ENCODE results near the gene PXMP4. TPM values are rescaled to one million over a fixed set of nuclear protein-coding genes. Genes with fewer than 3 reads are reported as not detected.

Gene PXMP4
- total and polyA plus RNA-seq, 2 of the 4 experiments (the other 2 are of a cell fraction) = 3.6 to 7.1 TPM

DNA sequence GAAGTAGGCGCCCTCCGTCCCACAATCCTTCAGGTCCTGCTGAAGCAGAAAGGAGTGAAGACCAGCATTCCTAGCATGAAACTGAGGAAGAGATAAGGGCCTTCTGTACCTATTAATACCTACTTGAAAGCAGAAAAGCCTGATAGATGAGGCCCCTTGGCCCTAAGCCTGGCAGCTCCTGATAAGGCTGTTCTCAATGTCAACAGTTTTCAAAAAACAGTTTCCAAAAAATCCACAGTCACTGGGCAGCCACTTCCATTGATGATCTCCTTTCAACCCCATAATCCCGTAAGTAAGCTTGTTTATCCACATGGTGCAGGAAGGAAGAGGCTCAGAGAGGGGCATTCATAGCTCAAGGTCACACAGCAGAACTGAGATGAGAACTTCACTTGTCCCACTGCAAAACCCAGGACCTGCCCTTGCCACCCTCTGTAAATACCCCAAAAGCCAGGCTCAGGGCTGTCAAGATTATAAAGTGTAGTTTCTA lies 31.1 kb downstream of the PXMP4 start:
- Histone ChIP-seq H4K8ac (ENCODE audit: low read depth in 2 of 2, low read length in 2 of 2) (no peak overlapping the region), H3K4me1 (ENCODE audit: control insufficient read depth, insufficient read depth, low read length) (peaks cover 9% of the 10 kb centered on the region), H3K27me3 (ENCODE audit: control insufficient read depth, insufficient read depth, low read length) (no peaks in the 10 kb centered on the region), H3K9me3 (ENCODE audit: control insufficient read depth, insufficient read depth, low read length) (no peaks in the 10 kb centered on the region), H4K20me1 (ENCODE audit: insufficient read depth, low read length) (no peaks in the 10 kb centered on the region), H2BK5ac (ENCODE audit: low read depth, low read length, poor library complexity, severe bottlenecking) (no peak overlapping the region), H3K56ac (ENCODE audit: extremely low read depth, insufficient read depth, low read length) (no peak overlapping the region), H3K9ac (ENCODE audit: low read depth, low read length) (no peak overlapping the region), H2AFZ (replicated peaks; ENCODE audit: low read length, poor library complexity) (no peak overlapping the region), H3K23ac (ENCODE audit: low read depth, low read length) (no peak overlapping the region), H4K91ac (ENCODE audit: insufficient read depth, low read depth, low read length) (no peak overlapping the region), H2BK15ac (ENCODE audit: low read depth, low read length) (no peak overlapping the region), H3K36me3 (ENCODE audit: control insufficient read depth, insufficient read depth, low read length) (no peaks in the 10 kb centered on the region), H2AK9ac (replicated peaks; ENCODE audit: low read depth, low read length, poor library complexity) (no peak overlapping the region), H2BK20ac (ENCODE audit: low read depth, low read length) (no peak overlapping the region), H3K18ac (ENCODE audit: low read depth, low read length) (no peak overlapping the region), H4K5ac (ENCODE audit: low read depth, low read length) (no peak overlapping the region), H3K14ac (replicated peaks; ENCODE audit: low read depth, low read length) (no peak overlapping the region), H3K4me3 (ENCODE audit: insufficient read depth, low read depth, low read length) (no peak overlapping the region), H3K4ac (ENCODE audit: low read depth, low read length) (no peak overlapping the region), H3K4me2 (ENCODE audit: low read depth, low read length) (no peak overlapping the region), H2BK120ac (ENCODE audit: low read depth, low read length) (no peak overlapping the region), H3K27ac (ENCODE audit: insufficient read depth, low read length) (no peak overlapping the region), H2AK5ac (ENCODE audit: low read depth, low read length) (no peak overlapping the region), H3K9me1 (ENCODE audit: insufficient read depth, low read length) (0 out of 2 replicates have a peak, but pooled peaks cover 13% of the 10 kb centered on the region), H3K79me1 (ENCODE audit: low read depth in 1 of 2, low read length in 2 of 2) (peaks cover 4 to 16% of the 10 kb centered on the region in 2 experiments; a peak in 2 of 4 replicates)
- ATAC-seq (ENCODE audit: low read depth) (no peak), DNase-seq (no peak)
- ChIA-PET POLR2A (ENCODE audit: unreplicated experiment) (no interaction called here), CTCF (no interaction called here)
- TF ChIP-seq BHLHE40 (IDR thresholded peaks at IDR 0.05; ENCODE audit: low read depth, low read length) = no peak
- TF ChIP-seq, protein P1, sequence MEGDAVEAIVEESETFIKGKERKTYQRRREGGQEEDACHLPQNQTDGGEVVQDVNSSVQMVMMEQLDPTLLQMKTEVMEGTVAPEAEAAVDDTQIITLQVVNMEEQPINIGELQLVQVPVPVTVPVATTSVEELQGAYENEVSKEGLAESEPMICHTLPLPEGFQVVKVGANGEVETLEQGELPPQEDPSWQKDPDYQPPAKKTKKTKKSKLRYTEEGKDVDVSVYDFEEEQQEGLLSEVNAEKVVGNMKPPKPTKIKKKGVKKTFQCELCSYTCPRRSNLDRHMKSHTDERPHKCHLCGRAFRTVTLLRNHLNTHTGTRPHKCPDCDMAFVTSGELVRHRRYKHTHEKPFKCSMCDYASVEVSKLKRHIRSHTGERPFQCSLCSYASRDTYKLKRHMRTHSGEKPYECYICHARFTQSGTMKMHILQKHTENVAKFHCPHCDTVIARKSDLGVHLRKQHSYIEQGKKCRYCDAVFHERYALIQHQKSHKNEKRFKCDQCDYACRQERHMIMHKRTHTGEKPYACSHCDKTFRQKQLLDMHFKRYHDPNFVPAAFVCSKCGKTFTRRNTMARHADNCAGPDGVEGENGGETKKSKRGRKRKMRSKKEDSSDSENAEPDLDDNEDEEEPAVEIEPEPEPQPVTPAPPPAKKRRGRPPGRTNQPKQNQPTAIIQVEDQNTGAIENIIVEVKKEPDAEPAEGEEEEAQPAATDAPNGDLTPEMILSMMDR (conservative IDR thresholded peaks at IDR 0.05; ENCODE audit: low read depth, low read length) = no peak
- TF ChIP-seq SMC3 (IDR thresholded peaks at IDR 0.05; ENCODE audit: low read depth, low read length) = no peak
- TF ChIP-seq RAD21 (IDR thresholded peaks at IDR 0.05; ENCODE audit: low read length) = no peak
- no peak for TF ChIP-seq CHD1 (IDR thresholded peaks at IDR 0.05; ENCODE audit: low read depth, low read length)
- TF ChIP-seq, protein P2, sequence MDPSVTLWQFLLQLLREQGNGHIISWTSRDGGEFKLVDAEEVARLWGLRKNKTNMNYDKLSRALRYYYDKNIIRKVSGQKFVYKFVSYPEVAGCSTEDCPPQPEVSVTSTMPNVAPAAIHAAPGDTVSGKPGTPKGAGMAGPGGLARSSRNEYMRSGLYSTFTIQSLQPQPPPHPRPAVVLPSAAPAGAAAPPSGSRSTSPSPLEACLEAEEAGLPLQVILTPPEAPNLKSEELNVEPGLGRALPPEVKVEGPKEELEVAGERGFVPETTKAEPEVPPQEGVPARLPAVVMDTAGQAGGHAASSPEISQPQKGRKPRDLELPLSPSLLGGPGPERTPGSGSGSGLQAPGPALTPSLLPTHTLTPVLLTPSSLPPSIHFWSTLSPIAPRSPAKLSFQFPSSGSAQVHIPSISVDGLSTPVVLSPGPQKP (IDR thresholded peaks at IDR 0.05; ENCODE audit: borderline replicate concordance, low read depth, low read length) = no peak
- no peak for TF ChIP-seq RFX5 (IDR thresholded peaks at IDR 0.05; ENCODE audit: low read depth, low read length)
- no peak for TF ChIP-seq MAFK (IDR thresholded peaks at IDR 0.05; ENCODE audit: low read depth, low read length)
- TF ChIP-seq CEBPB (IDR thresholded peaks at IDR 0.05; ENCODE audit: low read depth, low read length) = no peak
- no peak for TF ChIP-seq MAZ (IDR thresholded peaks at IDR 0.05; ENCODE audit: borderline replicate concordance, low read depth, low read length)
- TF ChIP-seq RCOR1 (IDR thresholded peaks at IDR 0.05; ENCODE audit: insufficient replicate concordance, low read length) = no peak
- WGBS, 2 experiments (ENCODE audit: extremely low coverage in 2 of 2, insufficient read length in 1 of 2) = no CpG with 5 or more reads among the region's 3 CpGs
- BruUV-seq (replicated peaks) = no TSS peak
- intact Hi-C loops (cut with micrococcal nuclease) (no loop called here), in situ Hi-C loops (cut with MboI; ENCODE audit: low sequenced_read_pairs) (no loop called here), dilution Hi-C loops (cut with HindIII; ENCODE audit: low sequenced_read_pairs, unreplicated experiment) (no loop called here)
